22Rv1 (cell line): ENCODE measurements around the gene SQOR.

ENCODE experiments used
- ZFX ChIP-seq: fragments of 450-650 bp; IDR thresholded peaks from 2 replicates; pipeline ENCODE4 v1.6.1; 2017; ENCODE audit warnings: antibody characterized with exemption, borderline replicate concordance
- TF ChIP-seq, protein P1 (sequence below): fragments of 450-650 bp; IDR thresholded peaks from 2 replicates; pipeline ENCODE4 v1.5.1; 2017; ENCODE audit warnings: mild to moderate bottlenecking

DNA sequence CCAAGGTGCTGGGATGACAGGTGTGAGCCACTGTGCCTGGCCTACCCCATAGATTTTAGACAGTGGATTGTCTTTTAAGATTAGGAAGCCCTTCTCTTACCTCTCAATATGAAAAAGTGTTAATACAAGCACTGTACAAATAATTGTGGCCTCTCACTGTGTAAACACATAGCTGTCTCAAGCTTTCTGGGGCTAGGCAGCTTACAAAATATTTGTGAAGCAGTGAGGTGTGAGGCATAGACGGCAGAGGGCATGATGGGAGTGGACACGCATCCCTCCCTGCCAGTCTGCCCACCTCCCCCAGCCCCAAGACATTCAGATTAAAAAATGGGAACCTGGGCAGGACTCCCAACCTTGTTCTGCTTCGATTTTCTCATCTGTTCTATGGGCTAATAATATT lies 34.6 kb downstream of the SQOR start:
- TF ChIP-seq, protein P1, sequence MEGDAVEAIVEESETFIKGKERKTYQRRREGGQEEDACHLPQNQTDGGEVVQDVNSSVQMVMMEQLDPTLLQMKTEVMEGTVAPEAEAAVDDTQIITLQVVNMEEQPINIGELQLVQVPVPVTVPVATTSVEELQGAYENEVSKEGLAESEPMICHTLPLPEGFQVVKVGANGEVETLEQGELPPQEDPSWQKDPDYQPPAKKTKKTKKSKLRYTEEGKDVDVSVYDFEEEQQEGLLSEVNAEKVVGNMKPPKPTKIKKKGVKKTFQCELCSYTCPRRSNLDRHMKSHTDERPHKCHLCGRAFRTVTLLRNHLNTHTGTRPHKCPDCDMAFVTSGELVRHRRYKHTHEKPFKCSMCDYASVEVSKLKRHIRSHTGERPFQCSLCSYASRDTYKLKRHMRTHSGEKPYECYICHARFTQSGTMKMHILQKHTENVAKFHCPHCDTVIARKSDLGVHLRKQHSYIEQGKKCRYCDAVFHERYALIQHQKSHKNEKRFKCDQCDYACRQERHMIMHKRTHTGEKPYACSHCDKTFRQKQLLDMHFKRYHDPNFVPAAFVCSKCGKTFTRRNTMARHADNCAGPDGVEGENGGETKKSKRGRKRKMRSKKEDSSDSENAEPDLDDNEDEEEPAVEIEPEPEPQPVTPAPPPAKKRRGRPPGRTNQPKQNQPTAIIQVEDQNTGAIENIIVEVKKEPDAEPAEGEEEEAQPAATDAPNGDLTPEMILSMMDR: no peak
- TF ChIP-seq ZFX: no peak
